HL-60/S4 treated with phorbol 12-myristate 13-acetate at 8.2 ng/mL for 4 days and 3 days (cell line): ENCODE data around the gene DOCK1.

ENCODE experiments used
- in situ Hi-C: fragments of 300-500 bp; cut with MboI; formaldehyde crosslinking; loops from 2 replicates; pipeline ENCODE4 v1.15.0; 2022; ENCODE audit warnings: low sequenced_read_pairs

The DOCK1 gene

GRCh38 chr10:127434006-127434405, 528.8 kb downstream of the DOCK1 start:
- in situ Hi-C loops: no loop called here

- in situ Hi-C loops: no loop called here
Observed at GRCh38 chr10:127435246-127435645, 530.0 kb downstream of the DOCK1 start.

- in situ Hi-C loops: no loop called here
Observed at GRCh38 chr10:127440371-127440770, 535.1 kb downstream of the DOCK1 start.

GRCh38 chr10:127441350-127442219, 536.4 kb downstream of the DOCK1 start:
- in situ Hi-C loops: no loop called here

GRCh38 chr10:127442220-127442525, 536.9 kb downstream of the DOCK1 start:
- in situ Hi-C loops: no loop called here

- in situ Hi-C loops: no loop called here
Observed at GRCh38 chr10:127444155-127444554, 538.9 kb downstream of the DOCK1 start.

GRCh38 chr10:127447197-127447596, 542.0 kb downstream of the DOCK1 start:
- in situ Hi-C loops: no loop called here

- in situ Hi-C loops: no loop called here
Observed at GRCh38 chr10:127449490-127449889, 544.3 kb downstream of the DOCK1 start.

GRCh38 chr10:127450644-127451043, 545.4 kb downstream of the DOCK1 start:
- in situ Hi-C loops: no loop called here

GRCh38 chr10:127451628-127452027, 546.4 kb downstream of the DOCK1 start:
- in situ Hi-C loops: no loop called here

GRCh38 chr10:127452568-127452967, 547.3 kb downstream of the DOCK1 start:
- in situ Hi-C loops: no loop called here

GRCh38 chr10:127453706-127454105, 548.5 kb downstream of the DOCK1 start:
- in situ Hi-C loops: no loop called here

- in situ Hi-C loops: no loop called here
Observed at GRCh38 chr10:127456122-127456521, 550.9 kb downstream of the DOCK1 start.

- in situ Hi-C loops: no loop called here
Observed at GRCh38 chr10:127458016-127458810, 553.0 kb downstream of the DOCK1 start.

GRCh38 chr10:127458829-127459228, 553.6 kb downstream of the DOCK1 start:
- in situ Hi-C loops: no loop called here

- in situ Hi-C loops: no loop called here
Observed at GRCh38 chr10:127459918-127460317, 554.7 kb downstream of the DOCK1 start.

GRCh38 chr10:127462643-127463295, 557.5 kb downstream of the DOCK1 start:
- in situ Hi-C loops: no loop called here

GRCh38 chr10:127463548-127463947, 558.3 kb downstream of the DOCK1 start:
- in situ Hi-C loops: no loop called here

- in situ Hi-C loops: no loop called here
Observed at GRCh38 chr10:127464561-127464960, 559.3 kb downstream of the DOCK1 start.

- in situ Hi-C loops: no loop called here
Observed at GRCh38 chr10:127467811-127468210, 562.6 kb downstream of the DOCK1 start.

- in situ Hi-C loops: no loop called here
Observed at GRCh38 chr10:127468632-127469031, 563.4 kb downstream of the DOCK1 start.

GRCh38 chr10:127470911-127471310, 565.7 kb downstream of the DOCK1 start:
- in situ Hi-C loops: no loop called here
